Measurements from ENCODE around the gene MLNR.

MLNR gene

GRCh38 chr13:49226613-49227012, 6.5 kb downstream of the MLNR start:
- DNase-seq: no peak

GRCh38 chr13:49234741-49235140, 14.6 kb downstream of the MLNR start:
- no peak for DNase-seq

GRCh38 chr13:49235856-49236431, 15.8 kb downstream of the MLNR start:
- no peak for DNase-seq

GRCh38 chr13:49238621-49239020, 18.5 kb downstream of the MLNR start:
- DNase-seq: no peak

- DNase-seq: peak; percentile 40 to 62 (median 59)
Observed at GRCh38 chr13:49240017-49240416, 19.9 kb downstream of the MLNR start.

GRCh38 chr13:49241296-49241695, 21.2 kb downstream of the MLNR start:
- DNase-seq: no peak

GRCh38 chr13:49245101-49245500, 25.0 kb downstream of the MLNR start:
- no peak for DNase-seq

- DNase-seq: no peak
Observed at GRCh38 chr13:49246850-49247642, 26.9 kb downstream of the MLNR start.

- peak; percentile 99 to 100 (median 99) for DNase-seq
Observed at GRCh38 chr13:49247643-49248621, 27.8 kb downstream of the MLNR start, which contains the start of gene CDADC1. CDADC1 (plus strand) TSS chr13:49247925; CDS start chr13:49248038, 113 bp downstream.

- no peak for DNase-seq
Observed at GRCh38 chr13:49248622-49249002, 28.5 kb downstream of the MLNR start.

- DNase-seq: no peak
Observed at GRCh38 chr13:49251326-49251725, 31.2 kb downstream of the MLNR start.

GRCh38 chr13:49253310-49253709, 33.2 kb downstream of the MLNR start:
- no peak for DNase-seq

- DNase-seq: no peak
Observed at GRCh38 chr13:49254007-49254406, 33.9 kb downstream of the MLNR start.

GRCh38 chr13:49256841-49257240, 36.7 kb downstream of the MLNR start:
- DNase-seq: no peak

GRCh38 chr13:49258089-49258796, 38.1 kb downstream of the MLNR start:
- DNase-seq: peak; percentile 30 to 58 (median 56)

- DNase-seq: no peak
Observed at GRCh38 chr13:49259586-49259985, 39.4 kb downstream of the MLNR start.

- DNase-seq: no peak
Observed at GRCh38 chr13:49262634-49263033, 42.5 kb downstream of the MLNR start.

- DNase-seq: no peak
Observed at GRCh38 chr13:49265822-49266221, 45.7 kb downstream of the MLNR start.

GRCh38 chr13:49271264-49271663, 51.1 kb downstream of the MLNR start:
- no peak for DNase-seq

All from suppressor macrophage treated with lipopolysaccharide for 1 hour (primary cell).